ENCODE measurements around the gene FAM210A. TPM values are rescaled to one million over a fixed set of nuclear protein-coding genes. Genes with fewer than 3 reads are reported as not detected.

The FAM210A gene
- total RNA-seq, 1 experiment from 2014 or later: 17.4 TPM

DNA sequence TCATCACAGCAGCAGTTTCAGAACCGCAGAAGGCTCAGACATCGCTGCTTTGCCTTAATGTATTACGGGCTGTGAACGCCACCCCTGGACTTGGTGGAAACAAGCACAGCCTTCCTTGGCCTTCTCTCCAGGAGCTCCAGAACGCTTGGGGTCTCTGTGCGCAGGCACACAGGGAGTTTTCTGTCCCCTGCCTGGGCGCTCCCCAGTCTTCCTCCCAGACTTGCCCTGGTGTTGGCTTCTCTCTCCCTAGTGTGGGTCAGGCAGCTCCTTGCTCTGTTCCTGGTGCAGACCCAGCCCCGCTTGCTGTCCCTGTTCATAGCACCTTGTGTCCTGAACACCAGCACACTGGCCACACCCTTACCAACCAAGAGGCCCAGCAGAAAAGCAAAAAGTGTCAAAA is 103.6 kb downstream of the FAM210A start:
- no peak overlapping the region for H3K4me3 Mint-ChIP-seq
- POLR2A ChIA-PET: no interaction called here
- no peaks in the 10 kb centered on the region for H3K36me3 Mint-ChIP-seq
- ATAC-seq (no peak), DNase-seq (ENCODE audit: low spot score) (no peak)
- H3K9me3 Mint-ChIP-seq: no peaks in the 10 kb centered on the region
- TF ChIP-seq TP53 (CRISPR knock-in tag; IDR thresholded peaks at IDR 0.05): no peak
- no peak for TF ChIP-seq JAZF1 (CRISPR knock-in tag; IDR thresholded peaks at IDR 0.05)
- TF ChIP-seq RORB (CRISPR knock-in tag; IDR thresholded peaks at IDR 0.05): no peak
- TF ChIP-seq, protein P1, sequence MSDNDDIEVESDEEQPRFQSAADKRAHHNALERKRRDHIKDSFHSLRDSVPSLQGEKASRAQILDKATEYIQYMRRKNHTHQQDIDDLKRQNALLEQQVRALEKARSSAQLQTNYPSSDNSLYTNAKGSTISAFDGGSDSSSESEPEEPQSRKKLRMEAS (CRISPR knock-in tag; IDR thresholded peaks at IDR 0.05): no peak
- no peak for TF ChIP-seq NR1H2 (CRISPR knock-in tag; IDR thresholded peaks at IDR 0.05)
- TF ChIP-seq, protein P2, sequence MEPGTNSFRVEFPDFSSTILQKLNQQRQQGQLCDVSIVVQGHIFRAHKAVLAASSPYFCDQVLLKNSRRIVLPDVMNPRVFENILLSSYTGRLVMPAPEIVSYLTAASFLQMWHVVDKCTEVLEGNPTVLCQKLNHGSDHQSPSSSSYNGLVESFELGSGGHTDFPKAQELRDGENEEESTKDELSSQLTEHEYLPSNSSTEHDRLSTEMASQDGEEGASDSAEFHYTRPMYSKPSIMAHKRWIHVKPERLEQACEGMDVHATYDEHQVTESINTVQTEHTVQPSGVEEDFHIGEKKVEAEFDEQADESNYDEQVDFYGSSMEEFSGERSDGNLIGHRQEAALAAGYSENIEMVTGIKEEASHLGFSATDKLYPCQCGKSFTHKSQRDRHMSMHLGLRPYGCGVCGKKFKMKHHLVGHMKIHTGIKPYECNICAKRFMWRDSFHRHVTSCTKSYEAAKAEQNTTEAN (CRISPR knock-in tag; IDR thresholded peaks at IDR 0.05): no peak
- TF ChIP-seq CBFB (CRISPR knock-in tag; IDR thresholded peaks at IDR 0.05; ENCODE audit: low read depth): no peak
- no peak for TF ChIP-seq ZNF138 (CRISPR knock-in tag; conservative IDR thresholded peaks at IDR 0.05)
- TF ChIP-seq ZNF263 (CRISPR knock-in tag; IDR thresholded peaks at IDR 0.05; ENCODE audit: low read depth): no peak
- TF ChIP-seq, protein P3, sequence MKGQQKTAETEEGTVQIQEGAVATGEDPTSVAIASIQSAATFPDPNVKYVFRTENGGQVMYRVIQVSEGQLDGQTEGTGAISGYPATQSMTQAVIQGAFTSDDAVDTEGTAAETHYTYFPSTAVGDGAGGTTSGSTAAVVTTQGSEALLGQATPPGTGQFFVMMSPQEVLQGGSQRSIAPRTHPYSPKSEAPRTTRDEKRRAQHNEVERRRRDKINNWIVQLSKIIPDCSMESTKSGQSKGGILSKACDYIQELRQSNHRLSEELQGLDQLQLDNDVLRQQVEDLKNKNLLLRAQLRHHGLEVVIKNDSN (CRISPR knock-in tag; IDR thresholded peaks at IDR 0.05): no peak
- TF ChIP-seq, protein P4, sequence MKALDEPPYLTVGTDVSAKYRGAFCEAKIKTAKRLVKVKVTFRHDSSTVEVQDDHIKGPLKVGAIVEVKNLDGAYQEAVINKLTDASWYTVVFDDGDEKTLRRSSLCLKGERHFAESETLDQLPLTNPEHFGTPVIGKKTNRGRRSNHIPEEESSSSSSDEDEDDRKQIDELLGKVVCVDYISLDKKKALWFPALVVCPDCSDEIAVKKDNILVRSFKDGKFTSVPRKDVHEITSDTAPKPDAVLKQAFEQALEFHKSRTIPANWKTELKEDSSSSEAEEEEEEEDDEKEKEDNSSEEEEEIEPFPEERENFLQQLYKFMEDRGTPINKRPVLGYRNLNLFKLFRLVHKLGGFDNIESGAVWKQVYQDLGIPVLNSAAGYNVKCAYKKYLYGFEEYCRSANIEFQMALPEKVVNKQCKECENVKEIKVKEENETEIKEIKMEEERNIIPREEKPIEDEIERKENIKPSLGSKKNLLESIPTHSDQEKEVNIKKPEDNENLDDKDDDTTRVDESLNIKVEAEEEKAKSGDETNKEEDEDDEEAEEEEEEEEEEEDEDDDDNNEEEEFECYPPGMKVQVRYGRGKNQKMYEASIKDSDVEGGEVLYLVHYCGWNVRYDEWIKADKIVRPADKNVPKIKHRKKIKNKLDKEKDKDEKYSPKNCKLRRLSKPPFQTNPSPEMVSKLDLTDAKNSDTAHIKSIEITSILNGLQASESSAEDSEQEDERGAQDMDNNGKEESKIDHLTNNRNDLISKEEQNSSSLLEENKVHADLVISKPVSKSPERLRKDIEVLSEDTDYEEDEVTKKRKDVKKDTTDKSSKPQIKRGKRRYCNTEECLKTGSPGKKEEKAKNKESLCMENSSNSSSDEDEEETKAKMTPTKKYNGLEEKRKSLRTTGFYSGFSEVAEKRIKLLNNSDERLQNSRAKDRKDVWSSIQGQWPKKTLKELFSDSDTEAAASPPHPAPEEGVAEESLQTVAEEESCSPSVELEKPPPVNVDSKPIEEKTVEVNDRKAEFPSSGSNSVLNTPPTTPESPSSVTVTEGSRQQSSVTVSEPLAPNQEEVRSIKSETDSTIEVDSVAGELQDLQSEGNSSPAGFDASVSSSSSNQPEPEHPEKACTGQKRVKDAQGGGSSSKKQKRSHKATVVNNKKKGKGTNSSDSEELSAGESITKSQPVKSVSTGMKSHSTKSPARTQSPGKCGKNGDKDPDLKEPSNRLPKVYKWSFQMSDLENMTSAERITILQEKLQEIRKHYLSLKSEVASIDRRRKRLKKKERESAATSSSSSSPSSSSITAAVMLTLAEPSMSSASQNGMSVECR (CRISPR knock-in tag; IDR thresholded peaks at IDR 0.05; ENCODE audit: borderline replicate concordance): no peak
- no peak for TF ChIP-seq JUN (CRISPR knock-in tag; IDR thresholded peaks at IDR 0.05)
- no peak for TF ChIP-seq HMGA2 (CRISPR knock-in tag; IDR thresholded peaks at IDR 0.05)
- no peak for TF ChIP-seq FOXK1 (CRISPR knock-in tag; IDR thresholded peaks at IDR 0.05)
- TF ChIP-seq GTF2I (CRISPR knock-in tag; conservative IDR thresholded peaks at IDR 0.05): no peak
- H3K27ac Mint-ChIP-seq: no peak overlapping the region
- CTCF ChIA-PET: no interaction called here
- no peaks in the 10 kb centered on the region for H3K4me1 Mint-ChIP-seq
- no peaks in the 10 kb centered on the region for H3K27me3 Mint-ChIP-seq (ENCODE audit: low read depth)

DNA sequence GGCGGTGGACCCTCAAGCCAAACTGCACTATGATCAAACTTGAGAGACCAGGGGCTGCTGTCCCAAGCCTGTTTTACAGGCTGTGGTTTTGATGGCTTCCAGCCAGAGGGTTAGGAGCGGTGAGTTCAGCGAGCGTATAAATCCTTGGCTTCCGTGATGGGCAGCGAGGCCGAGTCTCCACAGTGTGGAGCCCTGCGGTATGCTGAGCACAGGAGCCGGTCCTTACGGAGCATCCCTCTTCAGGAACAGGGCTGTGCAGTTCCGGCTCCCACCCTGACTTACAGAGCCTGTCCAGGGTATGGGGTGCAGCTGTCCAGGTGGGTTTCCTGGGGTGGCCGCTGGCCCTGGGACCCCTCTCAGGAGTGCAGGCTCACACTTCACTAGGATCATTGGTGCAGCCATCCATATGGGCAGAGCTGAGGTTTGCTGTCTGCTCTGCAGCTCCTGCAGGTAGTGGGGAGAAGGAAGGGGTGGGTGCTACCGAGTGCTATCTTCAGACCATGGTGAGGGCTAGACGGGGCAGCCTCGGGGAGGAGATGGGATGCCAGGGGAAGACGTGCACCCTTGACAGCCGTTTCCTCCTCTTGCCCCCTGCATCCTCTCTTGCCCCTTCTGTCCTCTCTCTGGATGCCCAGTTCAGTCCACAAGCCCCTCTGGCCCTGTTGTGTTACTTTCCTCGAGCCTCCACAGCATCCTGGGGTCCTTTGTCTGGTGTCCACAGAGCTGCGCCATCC is 104.3 kb downstream of the FAM210A start:
- Mint-ChIP-seq H3K4me3 (no peak overlapping the region), H3K9me3 (no peaks in the 10 kb centered on the region), H3K27ac (no peak overlapping the region), H3K4me1 (no peaks in the 10 kb centered on the region), H3K27me3 (ENCODE audit: low read depth) (no peaks in the 10 kb centered on the region), H3K36me3 (no peaks in the 10 kb centered on the region)
- ATAC-seq (no peak), DNase-seq (ENCODE audit: low spot score) (no peak)
- ChIA-PET CTCF (no interaction called here), POLR2A (no interaction called here)
- TF ChIP-seq NFYB (CRISPR knock-in tag; conservative IDR thresholded peaks at IDR 0.05; ENCODE audit: low read depth) (no peak), GRHL2 (CRISPR knock-in tag; IDR thresholded peaks at IDR 0.05; ENCODE audit: insufficient replicate concordance, severe bottlenecking) (no peak), ZNF138 (CRISPR knock-in tag; conservative IDR thresholded peaks at IDR 0.05) (no peak), CREB1 (CRISPR knock-in tag; IDR thresholded peaks at IDR 0.05) (no peak), TP53 (CRISPR knock-in tag; IDR thresholded peaks at IDR 0.05) (no peak), ESRRA (CRISPR knock-in tag; IDR thresholded peaks at IDR 0.05; ENCODE audit: borderline replicate concordance) (no peak), ZNF232 (CRISPR knock-in tag; IDR thresholded peaks at IDR 0.05) (no peak), SMAD3 (CRISPR knock-in tag; IDR thresholded peaks at IDR 0.05; ENCODE audit: borderline replicate concordance) (no peak)
- TF ChIP-seq, protein P5, sequence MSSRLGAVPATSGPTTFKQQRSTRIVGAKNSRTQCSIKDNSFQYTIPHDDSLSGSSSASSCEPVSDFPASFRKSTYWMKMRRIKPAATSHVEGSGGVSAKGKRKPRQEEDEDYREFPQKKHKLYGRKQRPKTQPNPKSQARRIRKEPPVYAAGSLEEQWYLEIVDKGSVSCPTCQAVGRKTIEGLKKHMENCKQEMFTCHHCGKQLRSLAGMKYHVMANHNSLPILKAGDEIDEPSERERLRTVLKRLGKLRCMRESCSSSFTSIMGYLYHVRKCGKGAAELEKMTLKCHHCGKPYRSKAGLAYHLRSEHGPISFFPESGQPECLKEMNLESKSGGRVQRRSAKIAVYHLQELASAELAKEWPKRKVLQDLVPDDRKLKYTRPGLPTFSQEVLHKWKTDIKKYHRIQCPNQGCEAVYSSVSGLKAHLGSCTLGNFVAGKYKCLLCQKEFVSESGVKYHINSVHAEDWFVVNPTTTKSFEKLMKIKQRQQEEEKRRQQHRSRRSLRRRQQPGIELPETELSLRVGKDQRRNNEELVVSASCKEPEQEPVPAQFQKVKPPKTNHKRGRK (CRISPR knock-in tag; IDR thresholded peaks at IDR 0.05; ENCODE audit: borderline replicate concordance): no peak
- TF ChIP-seq, protein P6, sequence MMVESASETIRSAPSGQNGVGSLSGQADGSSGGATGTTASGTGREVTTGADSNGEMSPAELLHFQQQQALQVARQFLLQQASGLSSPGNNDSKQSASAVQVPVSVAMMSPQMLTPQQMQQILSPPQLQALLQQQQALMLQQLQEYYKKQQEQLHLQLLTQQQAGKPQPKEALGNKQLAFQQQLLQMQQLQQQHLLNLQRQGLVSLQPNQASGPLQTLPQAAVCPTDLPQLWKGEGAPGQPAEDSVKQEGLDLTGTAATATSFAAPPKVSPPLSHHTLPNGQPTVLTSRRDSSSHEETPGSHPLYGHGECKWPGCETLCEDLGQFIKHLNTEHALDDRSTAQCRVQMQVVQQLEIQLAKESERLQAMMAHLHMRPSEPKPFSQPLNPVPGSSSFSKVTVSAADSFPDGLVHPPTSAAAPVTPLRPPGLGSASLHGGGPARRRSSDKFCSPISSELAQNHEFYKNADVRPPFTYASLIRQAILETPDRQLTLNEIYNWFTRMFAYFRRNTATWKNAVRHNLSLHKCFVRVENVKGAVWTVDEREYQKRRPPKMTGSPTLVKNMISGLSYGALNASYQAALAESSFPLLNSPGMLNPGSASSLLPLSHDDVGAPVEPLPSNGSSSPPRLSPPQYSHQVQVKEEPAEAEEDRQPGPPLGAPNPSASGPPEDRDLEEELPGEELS (CRISPR knock-in tag; IDR thresholded peaks at IDR 0.05): no peak
